Effector CD4-positive, alpha-beta T cell (primary cell): ENCODE results near the gene GPR135.

Experiments
- DNase-seq: peaks from one replicate; pipeline ENCODE4 v3.0.0-alpha.2; 2020

Gene GPR135

GRCh38 chr14:59419303-59419702, 45.9 kb downstream of the GPR135 start:
- no peak for DNase-seq

GRCh38 chr14:59417311-59417710, 47.9 kb downstream of the GPR135 start:
- no peak for DNase-seq

GRCh38 chr14:59415836-59416602, 49.2 kb downstream of the GPR135 start:
- no peak for DNase-seq
